WTC11 (cell line): ENCODE results near the gene SLC2A4RG. TPM values are rescaled to one million over a fixed set of nuclear protein-coding genes. Genes with fewer than 3 reads are reported as not detected.

Experiments
- ATAC-seq: fragments of 200-7000 bp; cut with Tn5 transposase; 2 replicates; pipeline ENCODE4 v1.10.0; 2021; ENCODE audit warnings: mild to moderate bottlenecking, moderate library complexity
- CTCF ChIA-PET: fragments of 300-600 bp; sonication (Branson Sonifier 250); formaldehyde crosslinking; loops from one replicate; lab custom pipeline; 2021; ENCODE audit warnings: antibody characterized with exemption; lab: Charles Lee
- POLR2A ChIA-PET: fragments of 350-600 bp; sonication (Branson Sonifier 250); formaldehyde crosslinking; loops from one replicate; lab custom pipeline; 2021; ENCODE audit warnings: antibody characterized with exemption; lab: Charles Lee
- DNase-seq: peaks from one replicate; pipeline ENCODE4 v3.0.0; 2021; ENCODE audit warnings: low spot score
- H3K27ac Mint-ChIP-seq: 2 replicates; pipeline ENCODE4 v1.8.0; 2021; ENCODE audit warnings: mixed read lengths
- H3K27me3 Mint-ChIP-seq: 2 replicates; pipeline ENCODE4 v1.8.0; 2021; ENCODE audit warnings: low read depth, mild to moderate bottlenecking, moderate library complexity, mixed read lengths
- H3K36me3 Mint-ChIP-seq: 2 replicates; pipeline ENCODE4 v1.8.0; 2021; ENCODE audit warnings: mixed read lengths
- H3K4me1 Mint-ChIP-seq: 2 replicates; pipeline ENCODE4 v1.8.0; 2022; ENCODE audit warnings: mixed read lengths
- H3K4me3 Mint-ChIP-seq: 2 replicates; pipeline ENCODE4 v1.8.0; 2021; ENCODE audit warnings: mild to moderate bottlenecking, moderate library complexity, mixed read lengths
- H3K9me3 Mint-ChIP-seq: 2 replicates; pipeline ENCODE4 v1.8.0; 2021; ENCODE audit warnings: mixed read lengths
- E2F5 ChIP-seq: sonication (generic); formaldehyde crosslinking; IDR thresholded peaks from 2 replicates; pipeline ENCODE4 v1.8.1; 2022; ENCODE audit warnings: mild to moderate bottlenecking, moderate library complexity, missing genetic modification reagents
- FOXJ3 ChIP-seq: sonication (generic); formaldehyde crosslinking; IDR thresholded peaks from 2 replicates; pipeline ENCODE4 v1.9.0; 2021; ENCODE audit warnings: missing genetic modification reagents, mild to moderate bottlenecking, borderline replicate concordance
- GABPB1 ChIP-seq: sonication (generic); formaldehyde crosslinking; IDR thresholded peaks from 2 replicates; pipeline ENCODE4 v1.8.1; 2023; ENCODE audit warnings: mild to moderate bottlenecking, missing genetic modification reagents
- GRHL2 ChIP-seq: fragments of 250-450 bp; sonication (Bioruptor Pico); IDR thresholded peaks from 2 replicates; pipeline ENCODE4 v1.8.0; 2022; ENCODE audit warnings: mild to moderate bottlenecking, moderate library complexity; ENCODE audit not compliant: insufficient replicate concordance, severe bottlenecking
- MAX ChIP-seq: sonication (generic); formaldehyde crosslinking; IDR thresholded peaks from 2 replicates; pipeline ENCODE4 v1.8.0; 2022; ENCODE audit warnings: mild to moderate bottlenecking, missing genetic modification reagents
- MXD4 ChIP-seq: fragments of 250-450 bp; sonication (Bioruptor Pico); IDR thresholded peaks from 2 replicates; pipeline ENCODE4 v1.8.0; 2021; ENCODE audit warnings: mild to moderate bottlenecking, moderate library complexity, borderline replicate concordance
- ZNF121 ChIP-seq: sonication (generic); formaldehyde crosslinking; IDR thresholded peaks from 2 replicates; pipeline ENCODE4 v1.8.0; 2023; ENCODE audit warnings: missing genetic modification reagents
- ZNF416 ChIP-seq: fragments of 250-450 bp; sonication (Bioruptor Pico); IDR thresholded peaks from 2 replicates; pipeline ENCODE4 v1.9.0; 2021; ENCODE audit warnings: mild to moderate bottlenecking, inconsistent platforms
- ZNF423 ChIP-seq: fragments of 250-450 bp; sonication (Bioruptor Pico); IDR thresholded peaks from 2 replicates; pipeline ENCODE4 v2.1.2; 2022; ENCODE audit warnings: mild to moderate bottlenecking, moderate library complexity
- ZNF671 ChIP-seq: fragments of 250-450 bp; sonication (Bioruptor Pico); IDR thresholded peaks from 2 replicates; pipeline ENCODE4 v1.8.0; 2021; ENCODE audit warnings: mild to moderate bottlenecking
- total RNA-seq: library from RNA; stranded (reverse); gene quantifications from 3 replicates; pipeline ENCODE4 v1.2.3, GENCODE V29; 2021
- TF ChIP-seq, protein P1 (sequence below): sonication (generic); formaldehyde crosslinking; IDR thresholded peaks from 2 replicates; pipeline ENCODE4 v1.8.1; 2023; ENCODE audit warnings: mild to moderate bottlenecking, missing genetic modification reagents, borderline replicate concordance
- TF ChIP-seq, protein P2 (sequence below): fragments of 250-450 bp; sonication (Bioruptor Pico); IDR thresholded peaks from 2 replicates; pipeline ENCODE4 v1.9.0; 2021; ENCODE audit warnings: mild to moderate bottlenecking
- TF ChIP-seq, protein P3 (sequence below): sonication (generic); formaldehyde crosslinking; IDR thresholded peaks from 2 replicates; pipeline ENCODE4 v1.8.0; 2022; ENCODE audit warnings: mild to moderate bottlenecking, missing genetic modification reagents
- TF ChIP-seq, protein P4 (sequence below): fragments of 200-600 bp; IDR thresholded peaks from 2 replicates; pipeline ENCODE4 v1.8.0; 2022; ENCODE audit warnings: antibody characterized with exemption
- TF ChIP-seq, protein P5 (sequence below): sonication (generic); formaldehyde crosslinking; IDR thresholded peaks from 2 replicates; pipeline ENCODE4 v1.8.0; 2022; ENCODE audit warnings: mild to moderate bottlenecking, missing genetic modification reagents
- TF ChIP-seq, protein P6 (sequence below): sonication (generic); formaldehyde crosslinking; IDR thresholded peaks from 2 replicates; pipeline ENCODE4 v1.8.1; 2022; ENCODE audit warnings: missing genetic modification reagents, borderline replicate concordance

SLC2A4RG gene
- total RNA-seq, 1 experiment from 2014 or later = 43.3 TPM

DNA sequence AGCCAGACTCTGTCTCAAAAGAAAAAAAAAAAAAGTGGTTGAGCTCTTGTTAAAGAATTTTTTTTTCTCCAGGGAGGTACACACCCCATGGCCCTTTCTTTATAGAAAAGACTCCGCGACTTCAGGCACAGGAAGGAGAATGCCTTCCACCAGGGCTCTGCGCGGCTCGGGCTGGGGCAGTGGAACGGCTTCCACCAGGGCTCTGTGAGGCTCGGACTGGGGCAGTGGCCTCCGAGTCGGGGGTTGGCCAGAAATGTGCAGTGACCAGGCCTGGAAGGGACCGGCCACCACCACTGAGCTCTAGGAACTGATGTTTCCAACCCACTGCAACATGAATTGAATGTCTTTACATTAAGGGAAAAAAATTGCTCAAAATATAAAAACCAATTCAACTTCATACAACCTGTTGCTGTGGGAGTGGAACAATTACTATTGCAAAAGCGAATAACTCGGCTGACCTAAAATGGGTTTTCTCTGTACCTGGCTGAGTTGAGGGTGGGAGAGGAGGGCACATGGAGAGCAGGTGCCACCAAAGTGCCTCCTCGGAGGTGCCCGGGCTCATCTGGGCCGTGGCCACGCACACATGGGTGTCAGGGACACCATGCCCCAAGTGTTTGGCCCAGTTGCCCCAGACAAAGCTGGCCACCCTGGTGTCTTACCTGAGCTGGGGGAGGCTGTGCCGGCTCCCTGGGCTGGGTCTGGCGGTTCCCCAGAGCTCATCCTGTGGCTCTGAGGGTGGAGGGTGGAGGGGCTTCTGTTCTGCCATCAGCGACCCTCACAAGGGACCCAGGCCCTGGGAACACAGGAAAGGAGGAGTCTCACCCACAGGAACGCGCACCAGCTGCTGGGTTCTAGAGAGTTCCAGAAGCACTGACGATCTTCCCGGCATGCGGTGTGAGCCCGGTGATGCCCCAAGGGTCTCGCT is 29.3 kb downstream of the SLC2A4RG start:
- H3K27ac Mint-ChIP-seq = peak overlapping the region; percentile 65; the same call in 1 of the 2 replicates
- DNase-seq (no peak), ATAC-seq (no peak)
- H3K4me3 Mint-ChIP-seq = no peak overlapping the region
- POLR2A ChIA-PET = no interaction called here
- CTCF ChIA-PET = interaction anchor here (1.3 kb wide), 1 partner anchor 17 kb away, joined by 5 read pairs; no protein-coding TSS in a partner anchor
- H3K9me3 Mint-ChIP-seq = no peaks in the 10 kb centered on the region
- no peaks in the 10 kb centered on the region for H3K27me3 Mint-ChIP-seq
- H3K4me1 Mint-ChIP-seq = no peaks in the 10 kb centered on the region
- TF ChIP-seq ZNF416 (CRISPR knock-in tag) (no peak), ZNF671 (CRISPR knock-in tag) (no peak), ZNF423 (CRISPR knock-in tag) (no peak), GRHL2 (CRISPR knock-in tag) (no peak), ZNF121 (no peak), E2F5 (CRISPR knock-in tag) (no peak), MAX (CRISPR knock-in tag) (no peak)
- TF ChIP-seq, protein P1, sequence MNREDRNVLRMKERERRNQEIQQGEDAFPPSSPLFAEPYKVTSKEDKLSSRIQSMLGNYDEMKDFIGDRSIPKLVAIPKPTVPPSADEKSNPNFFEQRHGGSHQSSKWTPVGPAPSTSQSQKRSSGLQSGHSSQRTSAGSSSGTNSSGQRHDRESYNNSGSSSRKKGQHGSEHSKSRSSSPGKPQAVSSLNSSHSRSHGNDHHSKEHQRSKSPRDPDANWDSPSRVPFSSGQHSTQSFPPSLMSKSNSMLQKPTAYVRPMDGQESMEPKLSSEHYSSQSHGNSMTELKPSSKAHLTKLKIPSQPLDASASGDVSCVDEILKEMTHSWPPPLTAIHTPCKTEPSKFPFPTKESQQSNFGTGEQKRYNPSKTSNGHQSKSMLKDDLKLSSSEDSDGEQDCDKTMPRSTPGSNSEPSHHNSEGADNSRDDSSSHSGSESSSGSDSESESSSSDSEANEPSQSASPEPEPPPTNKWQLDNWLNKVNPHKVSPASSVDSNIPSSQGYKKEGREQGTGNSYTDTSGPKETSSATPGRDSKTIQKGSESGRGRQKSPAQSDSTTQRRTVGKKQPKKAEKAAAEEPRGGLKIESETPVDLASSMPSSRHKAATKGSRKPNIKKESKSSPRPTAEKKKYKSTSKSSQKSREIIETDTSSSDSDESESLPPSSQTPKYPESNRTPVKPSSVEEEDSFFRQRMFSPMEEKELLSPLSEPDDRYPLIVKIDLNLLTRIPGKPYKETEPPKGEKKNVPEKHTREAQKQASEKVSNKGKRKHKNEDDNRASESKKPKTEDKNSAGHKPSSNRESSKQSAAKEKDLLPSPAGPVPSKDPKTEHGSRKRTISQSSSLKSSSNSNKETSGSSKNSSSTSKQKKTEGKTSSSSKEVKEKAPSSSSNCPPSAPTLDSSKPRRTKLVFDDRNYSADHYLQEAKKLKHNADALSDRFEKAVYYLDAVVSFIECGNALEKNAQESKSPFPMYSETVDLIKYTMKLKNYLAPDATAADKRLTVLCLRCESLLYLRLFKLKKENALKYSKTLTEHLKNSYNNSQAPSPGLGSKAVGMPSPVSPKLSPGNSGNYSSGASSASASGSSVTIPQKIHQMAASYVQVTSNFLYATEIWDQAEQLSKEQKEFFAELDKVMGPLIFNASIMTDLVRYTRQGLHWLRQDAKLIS = no peak
- TF ChIP-seq, protein P2, sequence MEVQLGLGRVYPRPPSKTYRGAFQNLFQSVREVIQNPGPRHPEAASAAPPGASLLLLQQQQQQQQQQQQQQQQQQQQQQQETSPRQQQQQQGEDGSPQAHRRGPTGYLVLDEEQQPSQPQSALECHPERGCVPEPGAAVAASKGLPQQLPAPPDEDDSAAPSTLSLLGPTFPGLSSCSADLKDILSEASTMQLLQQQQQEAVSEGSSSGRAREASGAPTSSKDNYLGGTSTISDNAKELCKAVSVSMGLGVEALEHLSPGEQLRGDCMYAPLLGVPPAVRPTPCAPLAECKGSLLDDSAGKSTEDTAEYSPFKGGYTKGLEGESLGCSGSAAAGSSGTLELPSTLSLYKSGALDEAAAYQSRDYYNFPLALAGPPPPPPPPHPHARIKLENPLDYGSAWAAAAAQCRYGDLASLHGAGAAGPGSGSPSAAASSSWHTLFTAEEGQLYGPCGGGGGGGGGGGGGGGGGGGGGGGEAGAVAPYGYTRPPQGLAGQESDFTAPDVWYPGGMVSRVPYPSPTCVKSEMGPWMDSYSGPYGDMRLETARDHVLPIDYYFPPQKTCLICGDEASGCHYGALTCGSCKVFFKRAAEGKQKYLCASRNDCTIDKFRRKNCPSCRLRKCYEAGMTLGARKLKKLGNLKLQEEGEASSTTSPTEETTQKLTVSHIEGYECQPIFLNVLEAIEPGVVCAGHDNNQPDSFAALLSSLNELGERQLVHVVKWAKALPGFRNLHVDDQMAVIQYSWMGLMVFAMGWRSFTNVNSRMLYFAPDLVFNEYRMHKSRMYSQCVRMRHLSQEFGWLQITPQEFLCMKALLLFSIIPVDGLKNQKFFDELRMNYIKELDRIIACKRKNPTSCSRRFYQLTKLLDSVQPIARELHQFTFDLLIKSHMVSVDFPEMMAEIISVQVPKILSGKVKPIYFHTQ (CRISPR knock-in tag) = no peak
- TF ChIP-seq, protein P3, sequence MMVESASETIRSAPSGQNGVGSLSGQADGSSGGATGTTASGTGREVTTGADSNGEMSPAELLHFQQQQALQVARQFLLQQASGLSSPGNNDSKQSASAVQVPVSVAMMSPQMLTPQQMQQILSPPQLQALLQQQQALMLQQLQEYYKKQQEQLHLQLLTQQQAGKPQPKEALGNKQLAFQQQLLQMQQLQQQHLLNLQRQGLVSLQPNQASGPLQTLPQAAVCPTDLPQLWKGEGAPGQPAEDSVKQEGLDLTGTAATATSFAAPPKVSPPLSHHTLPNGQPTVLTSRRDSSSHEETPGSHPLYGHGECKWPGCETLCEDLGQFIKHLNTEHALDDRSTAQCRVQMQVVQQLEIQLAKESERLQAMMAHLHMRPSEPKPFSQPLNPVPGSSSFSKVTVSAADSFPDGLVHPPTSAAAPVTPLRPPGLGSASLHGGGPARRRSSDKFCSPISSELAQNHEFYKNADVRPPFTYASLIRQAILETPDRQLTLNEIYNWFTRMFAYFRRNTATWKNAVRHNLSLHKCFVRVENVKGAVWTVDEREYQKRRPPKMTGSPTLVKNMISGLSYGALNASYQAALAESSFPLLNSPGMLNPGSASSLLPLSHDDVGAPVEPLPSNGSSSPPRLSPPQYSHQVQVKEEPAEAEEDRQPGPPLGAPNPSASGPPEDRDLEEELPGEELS (CRISPR knock-in tag) = no peak
- 0 out of 2 replicates have a peak, but pooled peaks cover 2% of the 10 kb centered on the region for H3K36me3 Mint-ChIP-seq

GRCh38 chr20:63769891-63770474 is 30.4 kb downstream of the SLC2A4RG start:
- Mint-ChIP-seq H3K36me3 (0 out of 2 replicates have a peak, but pooled peaks cover 2% of the 10 kb centered on the region), H3K4me1 (peaks cover 4% of the 10 kb centered on the region; the same call in 1 of the 2 replicates), H3K27me3 (no peaks in the 10 kb centered on the region), H3K9me3 (no peaks in the 10 kb centered on the region), H3K27ac (no peak overlapping the region; the same call in none of the 2 replicates), H3K4me3 (no peak overlapping the region)
- CTCF ChIA-PET = interaction anchor here (1.3 kb wide), 1 partner anchor 16 kb away, joined by 5 read pairs; no protein-coding TSS in a partner anchor
- POLR2A ChIA-PET = no interaction called here
- DNase-seq (no peak), ATAC-seq (no peak)
- TF ChIP-seq, protein P4, sequence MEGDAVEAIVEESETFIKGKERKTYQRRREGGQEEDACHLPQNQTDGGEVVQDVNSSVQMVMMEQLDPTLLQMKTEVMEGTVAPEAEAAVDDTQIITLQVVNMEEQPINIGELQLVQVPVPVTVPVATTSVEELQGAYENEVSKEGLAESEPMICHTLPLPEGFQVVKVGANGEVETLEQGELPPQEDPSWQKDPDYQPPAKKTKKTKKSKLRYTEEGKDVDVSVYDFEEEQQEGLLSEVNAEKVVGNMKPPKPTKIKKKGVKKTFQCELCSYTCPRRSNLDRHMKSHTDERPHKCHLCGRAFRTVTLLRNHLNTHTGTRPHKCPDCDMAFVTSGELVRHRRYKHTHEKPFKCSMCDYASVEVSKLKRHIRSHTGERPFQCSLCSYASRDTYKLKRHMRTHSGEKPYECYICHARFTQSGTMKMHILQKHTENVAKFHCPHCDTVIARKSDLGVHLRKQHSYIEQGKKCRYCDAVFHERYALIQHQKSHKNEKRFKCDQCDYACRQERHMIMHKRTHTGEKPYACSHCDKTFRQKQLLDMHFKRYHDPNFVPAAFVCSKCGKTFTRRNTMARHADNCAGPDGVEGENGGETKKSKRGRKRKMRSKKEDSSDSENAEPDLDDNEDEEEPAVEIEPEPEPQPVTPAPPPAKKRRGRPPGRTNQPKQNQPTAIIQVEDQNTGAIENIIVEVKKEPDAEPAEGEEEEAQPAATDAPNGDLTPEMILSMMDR = no peak
- TF ChIP-seq MXD4 (CRISPR knock-in tag) (no peak), FOXJ3 (CRISPR knock-in tag) (no peak), GABPB1 (CRISPR knock-in tag) (no peak), E2F5 (CRISPR knock-in tag) (no peak)
- TF ChIP-seq, protein P5, sequence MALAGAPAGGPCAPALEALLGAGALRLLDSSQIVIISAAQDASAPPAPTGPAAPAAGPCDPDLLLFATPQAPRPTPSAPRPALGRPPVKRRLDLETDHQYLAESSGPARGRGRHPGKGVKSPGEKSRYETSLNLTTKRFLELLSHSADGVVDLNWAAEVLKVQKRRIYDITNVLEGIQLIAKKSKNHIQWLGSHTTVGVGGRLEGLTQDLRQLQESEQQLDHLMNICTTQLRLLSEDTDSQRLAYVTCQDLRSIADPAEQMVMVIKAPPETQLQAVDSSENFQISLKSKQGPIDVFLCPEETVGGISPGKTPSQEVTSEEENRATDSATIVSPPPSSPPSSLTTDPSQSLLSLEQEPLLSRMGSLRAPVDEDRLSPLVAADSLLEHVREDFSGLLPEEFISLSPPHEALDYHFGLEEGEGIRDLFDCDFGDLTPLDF (CRISPR knock-in tag) = no peak
- TF ChIP-seq, protein P6, sequence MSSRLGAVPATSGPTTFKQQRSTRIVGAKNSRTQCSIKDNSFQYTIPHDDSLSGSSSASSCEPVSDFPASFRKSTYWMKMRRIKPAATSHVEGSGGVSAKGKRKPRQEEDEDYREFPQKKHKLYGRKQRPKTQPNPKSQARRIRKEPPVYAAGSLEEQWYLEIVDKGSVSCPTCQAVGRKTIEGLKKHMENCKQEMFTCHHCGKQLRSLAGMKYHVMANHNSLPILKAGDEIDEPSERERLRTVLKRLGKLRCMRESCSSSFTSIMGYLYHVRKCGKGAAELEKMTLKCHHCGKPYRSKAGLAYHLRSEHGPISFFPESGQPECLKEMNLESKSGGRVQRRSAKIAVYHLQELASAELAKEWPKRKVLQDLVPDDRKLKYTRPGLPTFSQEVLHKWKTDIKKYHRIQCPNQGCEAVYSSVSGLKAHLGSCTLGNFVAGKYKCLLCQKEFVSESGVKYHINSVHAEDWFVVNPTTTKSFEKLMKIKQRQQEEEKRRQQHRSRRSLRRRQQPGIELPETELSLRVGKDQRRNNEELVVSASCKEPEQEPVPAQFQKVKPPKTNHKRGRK = no peak
